Adrenal gland (tissue), 5 donors: ENCODE data around the gene ATF7IP.

Experiments used
- CTCF ChIP-seq, 6 experiments: fragments of 450-650 bp in 4 of 6; fragments of 200-600 bp in 2 of 6; sonication (generic) in 1 of 6; IDR thresholded peaks; 1 replicate in 5 of 6; 2 replicates in 1 of 6; pipeline versions ENCODE4 v1.5.1 to v1.8.0; 2016 to 2021; ENCODE audit warnings: antibody characterized with exemption in 6 of 6, mild to moderate bottlenecking in 2 of 6, moderate library complexity in 1 of 6
- POLR2A ChIP-seq, 2 donors: fragments of 450-650 bp; IDR thresholded peaks; one replicate each; pipeline ENCODE4 v1.6.1; 2017; ENCODE audit warnings: antibody characterized with exemption in 2 of 2, mild to moderate bottlenecking in 2 of 2, moderate library complexity in 1 of 2
- donor health status: DM: no; HTN: no; CAD: no.

GRCh38 chr12:14479004-14479403, 113.5 kb downstream of the ATF7IP start:
- TF ChIP-seq CTCF (IDR thresholded peaks at IDR 0.05) (no peak), POLR2A (IDR thresholded peaks at IDR 0.05) (no peak)
